Brain microvascular endothelial cell (primary cell): ENCODE measurements around the gene MLST8.

Experiments used
- DNase-seq: peaks from one replicate; pipeline ENCODE4 v3.0.0-alpha.2; 2020
- H3K27ac ChIP-seq: fragments of 250-450 bp; sonication (Bioruptor Pico); 2 replicates; pipeline ENCODE4 v1.5.1; 2020; ENCODE audit warnings: mild to moderate bottlenecking, moderate library complexity
- H3K27me3 ChIP-seq: fragments of 250-450 bp; sonication (Bioruptor Pico); replicated peaks from 2 replicates; pipeline ENCODE4 v1.5.1; 2020; ENCODE audit warnings: mild to moderate bottlenecking
- H3K36me3 ChIP-seq: fragments of 250-450 bp; sonication (Bioruptor Pico); replicated peaks from 2 replicates; pipeline ENCODE4 v1.5.1; 2020; ENCODE audit warnings: mild to moderate bottlenecking
- H3K4me3 ChIP-seq: 2 replicates; pipeline ENCODE4 v1.5.1; 2011; ENCODE audit warnings: low read depth, mild to moderate bottlenecking, control low read depth, low read length, moderate library complexity
- in situ Hi-C: cut with HindIII; loops from 2 replicates; pipeline ENCODE4 v1.10.0; 2017; ENCODE audit warnings: low sequenced_read_pairs, low pct_ligation_motif_present
- TF ChIP-seq, protein P1 (sequence below): IDR thresholded peaks from 2 replicates; pipeline ENCODE4 v1.5.1; 2011; ENCODE audit warnings: low read depth, mild to moderate bottlenecking, moderate library complexity, low read length, control low read depth, inconsistent platforms; ENCODE audit errors: missing control alignments

MLST8 gene

DNA sequence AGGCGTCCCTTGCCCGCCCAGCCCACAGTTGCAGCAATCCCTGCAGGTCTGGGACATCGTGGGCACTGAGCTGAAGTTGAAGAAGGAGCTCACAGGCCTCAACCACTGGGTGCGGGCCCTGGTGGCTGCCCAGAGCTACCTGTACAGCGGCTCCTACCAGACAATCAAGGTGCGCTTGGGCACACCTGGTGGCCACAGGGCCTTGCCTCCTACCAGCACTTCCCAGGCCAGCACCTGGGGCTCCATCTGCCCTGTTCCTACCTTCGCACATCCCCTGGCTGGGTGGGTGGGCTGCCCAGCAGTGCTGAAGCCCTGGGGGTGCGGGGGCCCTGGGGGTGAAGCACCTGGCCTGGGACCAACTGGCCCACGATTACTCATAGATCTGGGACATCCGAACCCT lies 29.8 kb upstream of the MLST8 start:
- H3K27ac ChIP-seq = no peak overlapping the region
- H3K36me3 ChIP-seq = peaks cover 64% of the 10 kb centered on the region
- no peak for DNase-seq
- TF ChIP-seq, protein P1, sequence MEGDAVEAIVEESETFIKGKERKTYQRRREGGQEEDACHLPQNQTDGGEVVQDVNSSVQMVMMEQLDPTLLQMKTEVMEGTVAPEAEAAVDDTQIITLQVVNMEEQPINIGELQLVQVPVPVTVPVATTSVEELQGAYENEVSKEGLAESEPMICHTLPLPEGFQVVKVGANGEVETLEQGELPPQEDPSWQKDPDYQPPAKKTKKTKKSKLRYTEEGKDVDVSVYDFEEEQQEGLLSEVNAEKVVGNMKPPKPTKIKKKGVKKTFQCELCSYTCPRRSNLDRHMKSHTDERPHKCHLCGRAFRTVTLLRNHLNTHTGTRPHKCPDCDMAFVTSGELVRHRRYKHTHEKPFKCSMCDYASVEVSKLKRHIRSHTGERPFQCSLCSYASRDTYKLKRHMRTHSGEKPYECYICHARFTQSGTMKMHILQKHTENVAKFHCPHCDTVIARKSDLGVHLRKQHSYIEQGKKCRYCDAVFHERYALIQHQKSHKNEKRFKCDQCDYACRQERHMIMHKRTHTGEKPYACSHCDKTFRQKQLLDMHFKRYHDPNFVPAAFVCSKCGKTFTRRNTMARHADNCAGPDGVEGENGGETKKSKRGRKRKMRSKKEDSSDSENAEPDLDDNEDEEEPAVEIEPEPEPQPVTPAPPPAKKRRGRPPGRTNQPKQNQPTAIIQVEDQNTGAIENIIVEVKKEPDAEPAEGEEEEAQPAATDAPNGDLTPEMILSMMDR = no peak
- no peaks in the 10 kb centered on the region for H3K27me3 ChIP-seq
- in situ Hi-C loops = no loop called here
- H3K4me3 ChIP-seq = no peak overlapping the region

DNA sequence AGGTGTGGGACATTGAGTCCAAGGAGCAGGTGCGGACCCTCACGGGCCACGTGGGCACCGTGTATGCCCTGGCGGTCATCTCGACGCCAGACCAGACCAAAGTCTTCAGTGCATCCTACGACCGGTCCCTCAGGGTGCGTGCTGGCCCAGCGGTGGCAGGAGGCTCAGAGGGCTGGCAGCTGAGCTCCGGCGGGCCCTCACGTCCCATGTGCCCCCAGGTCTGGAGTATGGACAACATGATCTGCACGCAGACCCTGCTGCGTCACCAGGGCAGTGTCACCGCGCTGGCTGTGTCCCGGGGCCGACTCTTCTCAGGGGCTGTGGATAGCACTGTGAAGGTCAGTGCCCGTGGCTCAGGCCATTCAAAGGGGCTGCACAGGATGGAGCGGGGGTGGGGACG lies 29.2 kb upstream of the MLST8 start:
- H3K4me3 ChIP-seq = no peak overlapping the region
- peaks cover 62% of the 10 kb centered on the region for H3K36me3 ChIP-seq
- no peaks in the 10 kb centered on the region for H3K27me3 ChIP-seq
- TF ChIP-seq, protein P1 = no peak
- no peak for DNase-seq
- in situ Hi-C loops = no loop called here
- H3K27ac ChIP-seq = no peak overlapping the region

DNA sequence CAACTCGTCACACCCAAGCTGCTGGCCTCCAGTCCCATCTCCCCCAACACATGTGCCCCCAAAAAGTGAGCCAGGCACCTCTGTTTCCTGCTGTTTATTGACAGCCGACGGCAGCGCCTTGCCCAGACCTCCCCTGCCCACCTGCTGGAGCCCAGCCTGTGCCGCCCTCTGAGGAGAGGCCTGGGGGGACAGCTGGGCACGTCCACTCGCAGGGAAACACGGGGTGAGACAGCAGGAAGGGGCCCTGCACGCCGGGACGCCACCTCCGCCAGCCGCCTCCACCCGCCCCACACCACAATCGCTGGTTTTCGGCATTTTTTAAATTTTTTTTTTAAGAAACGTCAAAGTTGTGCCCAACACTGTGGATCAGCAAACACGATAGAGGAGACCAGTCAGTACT lies 28.2 kb upstream of the MLST8 start:
- peaks cover 53% of the 10 kb centered on the region for H3K36me3 ChIP-seq
- H3K4me3 ChIP-seq = no peak overlapping the region
- H3K27me3 ChIP-seq = no peaks in the 10 kb centered on the region
- TF ChIP-seq, protein P1 = no peak
- DNase-seq = no peak
- in situ Hi-C loops = no loop called here
- no peak overlapping the region for H3K27ac ChIP-seq

DNA sequence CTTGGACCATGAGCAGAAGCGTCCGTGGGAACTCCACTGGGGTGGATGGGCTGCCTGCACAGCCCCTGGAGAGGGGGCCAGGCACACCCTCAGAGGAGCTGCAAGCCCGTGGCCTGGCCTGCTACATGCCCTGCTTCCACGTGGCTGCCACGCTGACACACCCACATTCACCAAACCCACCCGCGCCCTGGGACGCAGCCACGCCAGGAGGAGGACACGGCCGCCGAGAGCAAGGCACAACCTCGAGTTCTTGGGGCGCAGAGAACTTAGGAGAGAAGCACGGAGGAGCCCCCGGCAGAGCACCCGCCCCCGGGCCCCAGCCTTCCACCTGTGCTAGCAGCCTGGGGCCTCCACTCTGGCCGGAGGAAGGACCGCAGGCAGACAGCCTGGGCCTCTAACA lies 27.7 kb upstream of the MLST8 start:
- Histone ChIP-seq H3K4me3 (no peak overlapping the region), H3K27me3 (no peaks in the 10 kb centered on the region), H3K36me3 (peaks cover 50% of the 10 kb centered on the region), H3K27ac (no peak overlapping the region)
- DNase-seq = no peak
- in situ Hi-C loops = no loop called here
- TF ChIP-seq, protein P1 = no peak

DNA sequence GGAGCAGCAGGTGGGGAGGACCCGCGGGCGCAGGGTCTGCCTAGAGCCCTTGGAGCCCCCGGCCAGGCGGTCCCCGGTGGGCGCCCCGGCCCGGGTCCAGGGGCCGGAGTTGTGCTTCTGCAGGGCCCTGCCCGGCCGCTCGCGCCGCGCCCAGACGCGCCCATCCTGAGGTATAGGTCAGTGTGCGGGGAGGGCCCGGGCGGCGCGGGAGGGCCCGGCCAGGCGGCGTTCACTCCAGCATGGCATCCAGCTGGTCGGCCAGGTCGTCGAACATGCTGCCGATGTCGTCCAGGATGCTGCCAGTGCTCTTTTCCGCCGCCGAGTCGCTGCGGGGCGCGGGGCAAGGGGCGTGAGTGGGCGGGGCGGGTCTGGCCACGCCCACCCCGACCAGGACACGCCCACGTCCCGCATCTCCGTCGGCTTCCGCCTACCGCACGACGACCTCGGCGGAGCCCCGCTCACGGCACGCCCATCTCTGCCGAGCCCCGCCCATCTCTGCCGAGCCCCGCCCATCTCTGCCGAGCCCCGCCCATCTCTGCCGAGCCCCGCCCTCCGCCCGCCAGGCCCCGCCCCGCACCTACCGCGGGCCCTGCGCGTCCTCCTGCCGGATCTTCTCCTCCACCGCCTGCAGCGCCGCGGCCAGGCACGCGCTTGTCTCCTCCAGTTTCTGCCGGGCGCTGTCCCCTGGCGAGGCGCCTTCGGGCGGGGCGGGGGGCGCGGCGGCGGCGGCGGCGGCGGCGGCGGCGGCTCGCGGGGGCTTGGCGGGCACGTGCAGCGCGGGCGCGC lies 26.7 kb upstream of the MLST8 start:
- in situ Hi-C loops = no loop called here
- TF ChIP-seq, protein P1 = no peak
- H3K27ac ChIP-seq = no peak overlapping the region
- no peak overlapping the region for H3K4me3 ChIP-seq
- H3K27me3 ChIP-seq = no peaks in the 10 kb centered on the region
- DNase-seq = no peak
- peaks cover 42% of the 10 kb centered on the region for H3K36me3 ChIP-seq

DNA sequence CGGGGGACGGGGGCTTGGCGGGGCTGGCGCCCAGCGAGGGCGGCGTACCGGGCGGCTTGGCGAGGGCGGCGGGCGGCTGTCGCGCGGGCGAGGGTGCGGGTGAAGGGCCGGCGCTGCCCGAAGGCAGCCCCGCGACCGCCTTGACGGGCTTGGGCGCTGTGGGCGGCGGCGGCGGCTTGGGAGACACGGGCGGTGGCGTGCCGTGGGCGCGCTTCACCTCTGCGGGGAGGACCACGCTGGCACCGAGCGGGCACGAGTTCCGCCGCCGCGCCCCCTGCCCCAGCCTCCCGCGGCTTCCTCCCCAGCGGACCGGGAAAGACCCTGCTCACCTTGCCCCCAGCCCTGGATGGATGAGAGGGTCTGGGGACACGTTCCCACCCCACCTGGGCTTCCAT lies 26.1 kb upstream of the MLST8 start:
- TF ChIP-seq, protein P1 = no peak

More for the DNA sequence above, 26.1 kb upstream of the MLST8 start:
- Histone ChIP-seq H3K4me3 (no peak overlapping the region), H3K36me3 (peaks cover 38% of the 10 kb centered on the region), H3K27me3 (no peaks in the 10 kb centered on the region), H3K27ac (no peak overlapping the region)
- in situ Hi-C loops = no loop called here
- no peak for DNase-seq
